Measurements from ENCODE around the gene SNAI3.

The SNAI3 gene

DNA sequence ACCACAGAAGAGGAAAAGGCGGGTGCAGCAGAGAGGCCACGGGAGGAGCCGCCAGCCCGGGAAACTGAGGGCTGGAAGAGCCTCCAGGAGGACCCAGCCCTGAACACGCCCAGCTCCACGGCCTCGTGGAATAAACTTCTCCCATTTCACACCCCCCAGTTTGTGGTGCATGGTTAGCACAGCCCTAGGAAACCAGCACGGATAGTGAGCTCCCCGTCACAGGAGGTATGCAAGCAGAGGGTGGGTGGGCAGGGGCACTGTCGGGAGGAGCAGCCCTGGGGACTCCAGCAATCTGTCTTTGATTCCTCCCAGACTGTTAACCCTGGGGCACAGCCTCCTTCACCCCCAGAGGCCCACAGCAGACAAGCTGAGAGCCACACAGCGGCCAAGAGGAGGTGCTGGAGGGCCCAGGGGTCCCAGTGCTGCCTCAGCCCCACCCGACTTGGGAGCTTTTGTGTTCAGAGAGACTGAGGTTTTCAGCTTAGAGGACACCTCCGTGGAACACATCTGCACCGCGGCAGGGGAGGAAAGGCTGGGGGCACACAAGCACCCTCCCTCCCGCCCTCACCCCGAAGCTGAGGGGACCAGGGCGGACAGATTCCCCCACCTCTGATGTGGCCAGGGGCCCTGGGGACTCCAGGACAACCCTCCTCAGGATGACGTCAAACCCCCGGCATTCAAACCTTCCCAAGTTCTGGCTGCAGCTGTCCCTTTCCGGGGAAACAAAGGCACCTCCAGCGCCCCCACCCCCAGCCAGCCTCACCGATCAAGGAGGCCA lies 49.6 kb downstream of the SNAI3 start:
- DNase-seq (ENCODE audit: low read depth): no peak
- no peak overlapping the region for H3K4me3 ChIP-seq (ENCODE audit: low read length)
- TF ChIP-seq CTCF (IDR thresholded peaks at IDR 0.05; ENCODE audit: insufficient read depth, low read depth, low read length, missing control alignments): no peak

- H3K4me3 ChIP-seq (ENCODE audit: low read length): no peak overlapping the region
- no peak for TF ChIP-seq CTCF (IDR thresholded peaks at IDR 0.05; ENCODE audit: insufficient read depth, low read depth, low read length, missing control alignments)
- no peak for DNase-seq (ENCODE audit: low read depth)
These were observed 50.5 kb downstream of the SNAI3 start for GRCh38 chr16:88635671-88636319.

- no peak for DNase-seq (ENCODE audit: low read depth)
- peak overlapping the region; percentile 8 for H3K4me3 ChIP-seq (ENCODE audit: low read length)
- no peak for TF ChIP-seq CTCF (IDR thresholded peaks at IDR 0.05; ENCODE audit: insufficient read depth, low read depth, low read length, missing control alignments)
These were observed 51.2 kb downstream of the SNAI3 start for GRCh38 chr16:88634994-88635670.

GRCh38 chr16:88634141-88634993 lies 51.9 kb downstream of the SNAI3 start:
- peak overlapping the region; percentile 8 for H3K4me3 ChIP-seq (ENCODE audit: low read length)
- TF ChIP-seq CTCF (IDR thresholded peaks at IDR 0.05; ENCODE audit: insufficient read depth, low read depth, low read length, missing control alignments): no peak
- DNase-seq (ENCODE audit: low read depth): peak; percentile 54

DNA sequence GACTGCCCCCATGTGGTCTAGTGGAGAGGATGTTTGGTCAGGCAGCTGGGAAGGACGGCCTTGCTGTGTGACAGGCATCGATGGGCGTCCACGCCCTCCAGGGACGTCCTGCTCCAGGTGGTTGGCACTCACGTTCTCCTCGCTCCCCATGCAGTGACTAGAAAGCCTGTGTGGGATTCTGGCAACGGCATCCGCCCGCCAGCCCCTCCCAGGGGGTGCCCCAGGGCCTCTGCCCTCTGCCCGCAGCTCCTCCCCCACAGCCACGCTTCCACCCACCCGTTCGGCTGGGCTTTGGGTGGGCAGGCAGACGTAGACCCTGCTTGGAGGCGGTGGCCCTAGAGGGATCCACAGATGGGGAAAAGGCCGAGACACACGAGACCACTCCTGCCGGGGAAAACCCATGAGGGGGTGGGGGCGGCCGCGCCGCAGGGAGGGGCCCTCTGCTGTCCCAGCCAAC lies 52.6 kb downstream of the SNAI3 start:
- no peak overlapping the region for H3K4me3 ChIP-seq (ENCODE audit: low read length)
- DNase-seq (ENCODE audit: low read depth): peak; percentile 57
- no peak for TF ChIP-seq CTCF (IDR thresholded peaks at IDR 0.05; ENCODE audit: insufficient read depth, low read depth, low read length, missing control alignments)

GRCh38 chr16:88632587-88632930 lies 53.7 kb downstream of the SNAI3 start:
- no peak for TF ChIP-seq CTCF (IDR thresholded peaks at IDR 0.05; ENCODE audit: insufficient read depth, low read depth, low read length, missing control alignments)
- DNase-seq (ENCODE audit: low read depth): no peak

More at GRCh38 chr16:88632587-88632930, 53.7 kb downstream of the SNAI3 start:
- no peak overlapping the region for H3K4me3 ChIP-seq (ENCODE audit: low read length)
